ENCODE measurements around the gene RIOK1.

Gene RIOK1

DNA sequence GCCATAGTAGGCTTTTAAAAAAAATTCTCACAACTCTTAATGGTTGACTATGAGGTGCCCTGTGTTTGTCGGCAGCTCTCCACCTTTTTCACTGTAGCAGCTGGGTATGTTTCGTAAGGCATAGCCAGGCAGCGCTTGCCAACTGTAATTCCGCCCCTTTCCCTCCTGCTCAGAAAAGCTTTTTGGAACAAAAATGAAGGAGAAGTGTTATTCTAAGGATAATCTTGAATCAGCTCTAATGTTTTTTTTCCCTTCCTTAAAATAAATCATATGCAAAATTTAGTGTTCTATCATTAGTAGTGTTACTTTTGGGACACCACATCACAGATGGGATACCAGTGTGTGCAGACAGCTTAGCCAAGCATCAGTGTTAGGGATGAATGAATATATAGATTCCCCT is 21.2 kb downstream of the RIOK1 start:
- H3K4me3 ChIP-seq (ENCODE audit: low read length) = no peak overlapping the region
- no peak for DNase-seq (ENCODE audit: low read depth)
- TF ChIP-seq, protein P1, sequence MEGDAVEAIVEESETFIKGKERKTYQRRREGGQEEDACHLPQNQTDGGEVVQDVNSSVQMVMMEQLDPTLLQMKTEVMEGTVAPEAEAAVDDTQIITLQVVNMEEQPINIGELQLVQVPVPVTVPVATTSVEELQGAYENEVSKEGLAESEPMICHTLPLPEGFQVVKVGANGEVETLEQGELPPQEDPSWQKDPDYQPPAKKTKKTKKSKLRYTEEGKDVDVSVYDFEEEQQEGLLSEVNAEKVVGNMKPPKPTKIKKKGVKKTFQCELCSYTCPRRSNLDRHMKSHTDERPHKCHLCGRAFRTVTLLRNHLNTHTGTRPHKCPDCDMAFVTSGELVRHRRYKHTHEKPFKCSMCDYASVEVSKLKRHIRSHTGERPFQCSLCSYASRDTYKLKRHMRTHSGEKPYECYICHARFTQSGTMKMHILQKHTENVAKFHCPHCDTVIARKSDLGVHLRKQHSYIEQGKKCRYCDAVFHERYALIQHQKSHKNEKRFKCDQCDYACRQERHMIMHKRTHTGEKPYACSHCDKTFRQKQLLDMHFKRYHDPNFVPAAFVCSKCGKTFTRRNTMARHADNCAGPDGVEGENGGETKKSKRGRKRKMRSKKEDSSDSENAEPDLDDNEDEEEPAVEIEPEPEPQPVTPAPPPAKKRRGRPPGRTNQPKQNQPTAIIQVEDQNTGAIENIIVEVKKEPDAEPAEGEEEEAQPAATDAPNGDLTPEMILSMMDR (IDR thresholded peaks at IDR 0.05; ENCODE audit: insufficient read depth, low read depth, low read length, missing control alignments) = no peak

DNA sequence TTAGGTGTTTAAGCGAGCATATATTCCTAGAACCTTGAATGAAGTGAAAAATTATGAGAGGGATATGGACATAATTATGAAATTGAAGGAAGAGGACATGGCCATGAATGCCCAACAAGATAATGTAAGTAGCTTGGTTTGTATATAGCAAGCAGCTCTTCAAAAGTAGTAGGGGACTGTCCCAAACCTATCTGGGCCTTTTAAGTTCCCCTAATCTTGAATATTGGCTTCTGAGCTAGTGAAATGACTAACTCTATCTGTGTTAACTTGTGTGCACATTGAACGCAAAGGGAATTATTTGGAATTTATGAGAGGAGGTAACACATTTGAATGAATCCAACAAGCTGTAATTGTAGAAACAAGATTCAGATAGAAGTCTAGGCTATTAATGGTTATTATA is 21.7 kb downstream of the RIOK1 start:
- no peak for DNase-seq (ENCODE audit: low read depth)
- TF ChIP-seq, protein P1 (IDR thresholded peaks at IDR 0.05; ENCODE audit: insufficient read depth, low read depth, low read length, missing control alignments) = no peak
- H3K4me3 ChIP-seq (ENCODE audit: low read length) = no peak overlapping the region

DNA sequence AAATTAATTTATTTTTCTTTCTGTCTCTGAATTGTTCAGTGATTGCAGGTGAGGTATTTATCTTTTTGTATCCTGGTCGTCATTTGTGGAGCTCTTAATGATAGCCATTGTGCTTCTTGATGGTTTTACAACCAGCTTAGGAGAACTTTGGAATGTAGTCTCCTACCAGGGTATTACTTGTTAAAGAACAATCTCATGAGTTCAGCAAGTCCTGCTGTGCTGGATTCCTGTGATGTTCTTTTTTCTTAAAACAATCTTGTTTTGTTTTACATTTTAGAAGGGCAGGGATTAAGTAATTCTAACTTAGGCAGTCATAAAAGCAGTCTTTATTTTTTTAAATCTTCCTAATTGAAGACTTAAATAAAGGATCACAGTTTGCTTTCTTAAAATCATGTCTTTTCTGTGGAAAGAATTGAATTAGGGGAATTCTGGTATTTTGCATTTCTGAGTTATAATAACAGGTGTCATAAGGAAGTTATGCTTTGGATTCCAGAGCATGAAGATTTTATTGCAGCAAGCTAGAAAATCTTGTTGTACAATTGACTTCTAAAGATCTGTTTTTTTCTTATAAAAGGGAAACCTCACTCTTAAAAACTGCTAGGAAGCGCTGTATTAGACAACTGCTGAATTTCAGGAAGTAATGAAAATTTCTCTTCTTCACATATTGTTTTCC is 23.7 kb downstream of the RIOK1 start:
- TF ChIP-seq, protein P1 (IDR thresholded peaks at IDR 0.05; ENCODE audit: insufficient read depth, low read depth, low read length, missing control alignments) = no peak
- no peak overlapping the region for H3K4me3 ChIP-seq (ENCODE audit: low read length)
- DNase-seq (ENCODE audit: low read depth) = no peak

DNA sequence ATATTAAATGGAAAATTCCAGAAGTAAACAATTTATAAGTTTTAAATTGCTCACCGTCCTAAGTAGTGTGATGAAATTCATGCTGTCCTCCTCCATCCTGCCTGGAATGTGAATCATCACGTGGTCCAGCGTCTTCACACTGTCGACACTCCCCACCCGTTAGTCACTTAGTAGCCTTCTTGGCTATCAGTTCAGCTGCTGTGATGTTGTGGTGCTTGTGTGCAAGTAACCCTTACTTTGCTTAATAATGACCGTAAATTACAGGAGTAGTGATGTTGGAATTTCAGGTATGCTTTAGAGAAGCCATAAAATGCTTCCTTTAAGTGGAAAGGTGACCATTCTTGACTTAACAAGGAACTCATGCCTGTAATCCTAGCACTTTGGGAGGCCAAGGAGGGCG is 25.2 kb downstream of the RIOK1 start:
- TF ChIP-seq, protein P1 (IDR thresholded peaks at IDR 0.05; ENCODE audit: insufficient read depth, low read depth, low read length, missing control alignments) = no peak
- no peak overlapping the region for H3K4me3 ChIP-seq (ENCODE audit: low read length)
- DNase-seq (ENCODE audit: low read depth) = peak; percentile 86

DNA sequence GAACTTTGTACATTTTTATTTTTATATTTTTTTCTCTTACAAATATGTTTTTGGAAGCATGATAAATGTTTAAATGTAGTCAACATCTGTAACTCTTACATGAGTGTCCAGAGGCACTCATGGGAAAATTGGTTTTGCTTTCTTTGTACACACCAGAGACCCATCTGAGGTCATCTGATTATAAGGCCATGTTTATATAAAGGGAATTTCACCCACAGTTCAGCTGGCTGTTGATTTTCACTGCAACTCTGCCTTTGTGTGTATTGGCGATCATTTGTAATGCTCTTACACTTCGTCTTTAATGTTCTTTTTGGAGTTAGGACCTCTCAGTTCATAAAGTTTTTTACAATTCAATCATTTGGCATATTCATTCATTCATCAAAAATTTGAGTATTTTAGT is 28.1 kb downstream of the RIOK1 start:
- no peak for DNase-seq (ENCODE audit: low read depth)
- TF ChIP-seq, protein P1 (IDR thresholded peaks at IDR 0.05; ENCODE audit: insufficient read depth, low read depth, low read length, missing control alignments) = no peak
- no peak overlapping the region for H3K4me3 ChIP-seq (ENCODE audit: low read length)

DNA sequence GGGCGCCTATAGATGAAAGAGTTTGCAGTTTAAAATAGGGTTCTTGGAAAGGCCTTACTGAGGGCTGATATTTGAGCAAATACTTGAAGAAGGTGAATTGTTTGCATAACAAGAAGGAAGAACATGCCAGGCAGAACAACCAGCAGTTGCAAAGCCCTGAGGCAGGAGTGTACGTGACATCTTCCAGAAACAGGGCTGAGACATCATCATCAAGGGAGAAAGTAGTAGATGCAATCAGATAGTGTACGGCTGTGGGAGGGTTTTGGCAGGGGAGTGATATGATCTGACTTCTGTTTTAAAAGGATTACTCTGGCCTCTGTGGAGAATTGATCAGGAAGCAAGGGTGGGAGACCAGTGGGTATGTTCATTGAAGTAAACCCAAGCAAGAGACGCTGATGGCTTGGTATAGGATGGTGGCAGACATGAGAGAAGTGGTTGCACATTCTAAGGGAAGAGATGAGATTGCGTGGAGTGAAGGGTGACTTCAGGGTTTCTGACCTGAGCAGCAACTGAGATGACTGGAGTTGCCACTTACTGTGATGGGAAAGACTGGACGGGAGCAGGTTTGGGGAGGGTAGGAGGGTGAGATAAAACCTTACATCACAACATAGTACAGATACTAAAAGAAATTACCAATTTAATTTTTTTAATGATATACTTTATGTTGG is 28.8 kb downstream of the RIOK1 start:
- peak; percentile 85 for DNase-seq (ENCODE audit: low read depth)
- TF ChIP-seq, protein P1 (IDR thresholded peaks at IDR 0.05; ENCODE audit: insufficient read depth, low read depth, low read length, missing control alignments) = no peak
- no peak overlapping the region for H3K4me3 ChIP-seq (ENCODE audit: low read length)

DNA sequence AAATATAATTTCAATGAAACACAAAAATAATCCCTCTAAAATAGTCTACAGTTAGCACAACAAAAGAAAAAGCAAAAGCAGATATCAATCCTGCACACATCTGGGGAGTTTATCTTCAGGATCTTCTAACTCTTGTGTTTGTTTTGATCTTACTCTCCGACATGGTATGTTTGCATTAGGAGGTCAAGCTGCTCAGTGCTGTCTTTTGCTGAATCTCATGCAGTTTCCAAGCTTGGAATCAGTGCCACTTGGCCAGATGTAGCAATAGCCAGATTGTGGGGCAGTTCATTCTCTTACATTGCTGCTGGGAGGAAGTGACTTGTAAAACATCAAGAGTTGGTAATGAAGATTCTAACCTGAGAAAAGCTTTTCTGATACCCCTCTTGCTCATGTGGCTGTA is 29.5 kb downstream of the RIOK1 start:
- TF ChIP-seq, protein P1 (IDR thresholded peaks at IDR 0.05; ENCODE audit: insufficient read depth, low read depth, low read length, missing control alignments) = no peak
- no peak for DNase-seq (ENCODE audit: low read depth)
- H3K4me3 ChIP-seq (ENCODE audit: low read length) = no peak overlapping the region
